Glomerular visceral epithelial cell (primary cell): ENCODE measurements around the gene PACRG.
A peak's percentile ranks its signal among the peaks of the same experiment; 100 is the strongest.

Experiments
- DNase-seq: peaks from one replicate; pipeline ENCODE4 v3.0.0-alpha.2; 2016; ENCODE audit errors: extremely low spot score

Gene PACRG

GRCh38 chr6:163136681-163137397 is 409.1 kb downstream of the PACRG start:
- no peak for DNase-seq

- DNase-seq = no peak
Measured at GRCh38 chr6:163137398-163137881, 409.7 kb downstream of the PACRG start.

- DNase-seq = peak; percentile 20
Measured at GRCh38 chr6:163146036-163146435, 418.3 kb downstream of the PACRG start.

GRCh38 chr6:163147994-163148393 is 420.2 kb downstream of the PACRG start:
- DNase-seq = no peak

GRCh38 chr6:163148451-163149278 is 420.9 kb downstream of the PACRG start:
- DNase-seq = no peak

GRCh38 chr6:163149279-163149848 is 421.6 kb downstream of the PACRG start:
- DNase-seq = no peak

GRCh38 chr6:163151212-163151611 is 423.4 kb downstream of the PACRG start:
- no peak for DNase-seq

- DNase-seq = no peak
Measured at GRCh38 chr6:163152701-163153100, 424.9 kb downstream of the PACRG start.

GRCh38 chr6:163159110-163159509 is 431.3 kb downstream of the PACRG start:
- no peak for DNase-seq

GRCh38 chr6:163159689-163160088 is 431.9 kb downstream of the PACRG start:
- no peak for DNase-seq

- no peak for DNase-seq
Measured at GRCh38 chr6:163162007-163162873, 434.5 kb downstream of the PACRG start.

GRCh38 chr6:163162874-163163213 is 435.1 kb downstream of the PACRG start:
- DNase-seq = no peak

GRCh38 chr6:163164175-163164900 is 436.6 kb downstream of the PACRG start:
- no peak for DNase-seq

- no peak for DNase-seq
Measured at GRCh38 chr6:163165155-163165910, 437.6 kb downstream of the PACRG start.

- DNase-seq = no peak
Measured at GRCh38 chr6:163165922-163166321, 438.1 kb downstream of the PACRG start.

- DNase-seq = no peak
Measured at GRCh38 chr6:163166507-163166906, 438.7 kb downstream of the PACRG start.

GRCh38 chr6:163169521-163169920 is 441.7 kb downstream of the PACRG start:
- no peak for DNase-seq

GRCh38 chr6:163170294-163170883 is 442.6 kb downstream of the PACRG start:
- DNase-seq = peak; percentile 13

GRCh38 chr6:163173741-163174140 is 446.0 kb downstream of the PACRG start:
- no peak for DNase-seq

GRCh38 chr6:163175301-163175700 is 447.5 kb downstream of the PACRG start:
- DNase-seq = no peak
